DOHH2 (cell line): ENCODE measurements around the gene PRDM4.

Source experiments
- CTCF ChIP-seq: fragments of 200-600 bp; sonication (generic); IDR thresholded peaks from one replicate; pipeline ENCODE4 v1.5.1; 2014; ENCODE audit warnings: antibody characterized with exemption, mild to moderate bottlenecking, low read depth, low read length; ENCODE audit not compliant: poor library complexity, severe bottlenecking
- EZH2phosphoT487 ChIP-seq: fragments of 200-600 bp; sonication (generic); IDR thresholded peaks from 2 replicates; pipeline ENCODE4 v1.6.1; 2017; ENCODE audit warnings: borderline replicate concordance, mild to moderate bottlenecking, antibody characterized with exemption, low read length, moderate library complexity, mixed read lengths

GRCh38 chr12:107788281-107788680 lies 27.3 kb upstream of the PRDM4 start:
- TF ChIP-seq CTCF (no peak), EZH2phosphoT487 (no peak)
